GM18870 (cell line): ENCODE results near the gene INTS1.
A peak's percentile ranks its signal among the peaks of the same experiment; 100 is the strongest.

Experiments
- ATAC-seq: cut with Tn5 transposase; IDR thresholded peaks from one replicate; pipeline ENCODE4 v1.9.1; 2021; ENCODE audit warnings: moderate library complexity; ENCODE audit not compliant: unreplicated experiment

INTS1 gene, protein sequence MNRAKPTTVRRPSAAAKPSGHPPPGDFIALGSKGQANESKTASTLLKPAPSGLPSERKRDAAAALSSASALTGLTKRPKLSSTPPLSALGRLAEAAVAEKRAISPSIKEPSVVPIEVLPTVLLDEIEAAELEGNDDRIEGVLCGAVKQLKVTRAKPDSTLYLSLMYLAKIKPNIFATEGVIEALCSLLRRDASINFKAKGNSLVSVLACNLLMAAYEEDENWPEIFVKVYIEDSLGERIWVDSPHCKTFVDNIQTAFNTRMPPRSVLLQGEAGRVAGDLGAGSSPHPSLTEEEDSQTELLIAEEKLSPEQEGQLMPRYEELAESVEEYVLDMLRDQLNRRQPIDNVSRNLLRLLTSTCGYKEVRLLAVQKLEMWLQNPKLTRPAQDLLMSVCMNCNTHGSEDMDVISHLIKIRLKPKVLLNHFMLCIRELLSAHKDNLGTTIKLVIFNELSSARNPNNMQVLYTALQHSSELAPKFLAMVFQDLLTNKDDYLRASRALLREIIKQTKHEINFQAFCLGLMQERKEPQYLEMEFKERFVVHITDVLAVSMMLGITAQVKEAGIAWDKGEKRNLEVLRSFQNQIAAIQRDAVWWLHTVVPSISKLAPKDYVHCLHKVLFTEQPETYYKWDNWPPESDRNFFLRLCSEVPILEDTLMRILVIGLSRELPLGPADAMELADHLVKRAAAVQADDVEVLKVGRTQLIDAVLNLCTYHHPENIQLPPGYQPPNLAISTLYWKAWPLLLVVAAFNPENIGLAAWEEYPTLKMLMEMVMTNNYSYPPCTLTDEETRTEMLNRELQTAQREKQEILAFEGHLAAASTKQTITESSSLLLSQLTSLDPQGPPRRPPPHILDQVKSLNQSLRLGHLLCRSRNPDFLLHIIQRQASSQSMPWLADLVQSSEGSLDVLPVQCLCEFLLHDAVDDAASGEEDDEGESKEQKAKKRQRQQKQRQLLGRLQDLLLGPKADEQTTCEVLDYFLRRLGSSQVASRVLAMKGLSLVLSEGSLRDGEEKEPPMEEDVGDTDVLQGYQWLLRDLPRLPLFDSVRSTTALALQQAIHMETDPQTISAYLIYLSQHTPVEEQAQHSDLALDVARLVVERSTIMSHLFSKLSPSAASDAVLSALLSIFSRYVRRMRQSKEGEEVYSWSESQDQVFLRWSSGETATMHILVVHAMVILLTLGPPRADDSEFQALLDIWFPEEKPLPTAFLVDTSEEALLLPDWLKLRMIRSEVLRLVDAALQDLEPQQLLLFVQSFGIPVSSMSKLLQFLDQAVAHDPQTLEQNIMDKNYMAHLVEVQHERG (N-terminal part only)

DNA sequence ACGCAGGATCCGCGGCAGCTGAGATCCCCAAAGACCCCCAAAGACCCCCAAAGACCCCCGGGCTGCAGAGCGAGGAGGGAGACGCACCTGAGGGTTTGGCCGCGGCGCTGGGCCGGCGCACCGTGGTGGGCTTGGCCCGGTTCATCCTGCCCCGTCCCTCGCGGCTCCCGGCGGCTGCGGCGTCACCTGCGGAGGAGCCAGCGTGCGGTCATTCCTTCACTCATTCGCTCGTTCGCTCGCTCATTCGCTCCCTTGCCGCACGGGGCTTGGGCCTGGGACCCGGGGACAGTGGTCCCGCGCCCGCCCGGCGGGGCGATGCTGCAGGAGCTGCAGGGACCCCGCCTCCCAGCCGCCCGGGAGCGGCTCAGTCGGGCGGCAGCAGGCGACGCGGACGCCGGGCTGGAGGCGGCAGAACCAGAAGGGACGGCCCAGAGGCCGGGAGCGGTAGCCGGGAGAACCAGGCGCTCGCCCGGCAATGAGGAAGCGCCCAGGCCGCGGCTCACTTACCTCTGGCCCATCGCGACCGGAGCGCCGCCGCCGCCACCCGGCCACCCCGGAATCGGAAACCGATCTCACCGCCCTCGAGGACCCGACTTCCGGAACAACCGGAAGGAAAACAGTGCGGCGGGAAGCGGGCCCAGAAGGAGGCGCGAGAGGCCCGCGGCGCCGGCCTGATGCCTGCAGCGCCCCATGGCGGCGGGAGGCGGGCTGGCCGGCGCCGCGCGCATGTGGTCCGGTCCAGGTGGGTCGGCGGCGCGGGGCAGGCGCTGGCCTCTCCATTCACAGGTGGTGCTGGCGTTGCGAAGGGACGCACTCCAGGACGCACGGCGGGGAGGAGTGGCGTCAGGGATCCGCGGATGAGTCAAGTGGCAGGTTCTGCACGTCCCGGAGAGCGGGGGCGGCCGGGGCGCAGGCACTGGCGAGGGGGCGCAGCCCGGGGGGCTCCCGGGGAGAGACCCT lies at the start of gene INTS1:
INTS1 (minus strand) TSS at position 574 of the 960 bp plus-strand sequence; CDS start at position 145, 429 bp downstream.
- peak; percentile 45 for ATAC-seq

DNA sequence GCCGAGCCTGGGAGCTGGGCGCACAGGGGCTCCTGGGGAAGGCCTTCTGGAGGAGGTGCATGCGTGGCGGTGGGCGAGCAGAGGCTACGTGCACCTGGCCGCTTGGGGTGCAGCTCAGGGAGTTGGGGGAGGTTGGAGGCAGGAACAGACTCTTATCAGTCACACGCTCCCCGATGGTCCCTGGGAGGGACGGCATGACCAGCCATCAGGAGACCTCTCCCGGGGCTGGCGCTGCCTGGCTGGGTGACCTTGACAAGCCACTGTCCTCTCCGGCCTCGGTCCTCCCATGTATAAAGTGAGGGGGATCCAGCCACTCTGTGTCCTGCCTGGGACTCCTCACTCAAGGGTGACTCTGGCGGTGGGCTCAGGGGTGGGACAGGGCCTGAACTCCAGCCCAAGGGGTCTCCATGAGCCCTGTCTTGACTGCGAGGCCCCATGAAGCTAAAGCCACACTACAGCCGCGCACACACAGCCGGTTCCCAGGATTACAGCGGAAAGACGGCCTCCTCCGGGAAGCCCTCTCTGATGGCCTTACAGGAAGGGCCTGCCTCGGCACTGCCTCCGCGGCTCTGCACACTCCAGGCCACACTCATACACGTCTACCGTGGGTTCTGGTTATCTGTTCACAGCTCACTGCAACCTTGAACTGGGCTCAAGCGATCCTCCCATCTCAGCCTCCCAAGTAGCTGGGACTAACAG lies 49.5 kb upstream of the INTS1 start:
- ATAC-seq: no peak

GRCh38 chr7:1552200-1552599 lies 48.0 kb upstream of the INTS1 start:
- no peak for ATAC-seq

DNA sequence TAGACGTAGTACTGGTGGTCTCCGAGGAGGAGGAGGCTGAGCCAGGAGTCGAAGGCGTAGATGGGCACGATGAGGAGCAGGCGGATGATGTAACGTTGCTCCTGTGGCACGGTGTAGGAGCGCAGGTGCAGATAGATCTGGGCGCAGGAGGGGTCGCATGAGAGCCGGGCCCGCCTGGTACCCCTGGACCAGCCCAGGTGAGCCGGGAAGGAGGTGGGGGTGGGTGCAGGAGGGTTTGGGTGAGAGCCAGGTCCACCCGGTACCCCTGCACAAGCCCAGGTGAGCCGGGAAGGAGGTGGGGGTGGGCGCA lies 46.6 kb upstream of the INTS1 start:
- no peak for ATAC-seq

DNA sequence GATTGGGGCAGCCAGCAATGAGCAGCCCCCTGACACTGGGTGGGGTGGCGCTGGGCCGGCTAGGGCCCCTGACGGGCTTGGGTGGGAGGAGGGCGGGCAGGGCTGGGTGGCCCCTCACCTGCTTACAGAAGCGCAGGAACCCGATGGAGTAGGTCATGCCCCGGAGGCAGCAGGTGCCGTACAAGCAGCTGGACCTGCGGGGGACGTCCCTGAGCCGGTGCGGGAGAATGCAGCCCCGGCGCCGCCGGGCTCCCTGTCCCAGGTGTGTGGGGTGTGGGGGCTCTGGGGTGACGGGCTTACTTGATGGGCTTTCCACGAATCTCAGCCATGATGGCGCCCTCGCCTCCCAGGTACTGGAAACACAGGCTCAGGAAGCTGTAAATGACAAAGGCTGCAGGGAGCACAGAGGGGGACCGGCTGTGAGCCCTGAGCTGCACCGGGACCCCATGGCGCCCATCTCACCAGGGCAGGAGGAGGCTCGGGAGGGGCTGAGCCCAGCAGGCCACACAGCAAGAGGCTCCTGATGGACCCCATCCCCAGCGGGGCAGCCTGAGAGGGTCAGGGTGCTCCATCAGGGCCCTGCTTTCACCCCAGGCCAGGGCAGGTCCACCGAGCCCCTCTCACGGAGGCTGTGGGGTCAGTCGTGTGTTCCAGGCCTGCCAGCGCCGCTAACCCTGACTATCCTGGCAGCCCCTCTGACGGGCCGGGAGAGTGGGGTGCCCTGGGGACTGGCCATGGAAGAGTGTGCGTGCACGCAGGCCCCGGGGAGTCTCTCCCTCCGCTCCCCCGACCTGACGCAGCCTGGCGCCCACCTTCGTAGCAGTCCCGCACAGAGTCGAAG lies 46.0 kb upstream of the INTS1 start:
- no peak for ATAC-seq

DNA sequence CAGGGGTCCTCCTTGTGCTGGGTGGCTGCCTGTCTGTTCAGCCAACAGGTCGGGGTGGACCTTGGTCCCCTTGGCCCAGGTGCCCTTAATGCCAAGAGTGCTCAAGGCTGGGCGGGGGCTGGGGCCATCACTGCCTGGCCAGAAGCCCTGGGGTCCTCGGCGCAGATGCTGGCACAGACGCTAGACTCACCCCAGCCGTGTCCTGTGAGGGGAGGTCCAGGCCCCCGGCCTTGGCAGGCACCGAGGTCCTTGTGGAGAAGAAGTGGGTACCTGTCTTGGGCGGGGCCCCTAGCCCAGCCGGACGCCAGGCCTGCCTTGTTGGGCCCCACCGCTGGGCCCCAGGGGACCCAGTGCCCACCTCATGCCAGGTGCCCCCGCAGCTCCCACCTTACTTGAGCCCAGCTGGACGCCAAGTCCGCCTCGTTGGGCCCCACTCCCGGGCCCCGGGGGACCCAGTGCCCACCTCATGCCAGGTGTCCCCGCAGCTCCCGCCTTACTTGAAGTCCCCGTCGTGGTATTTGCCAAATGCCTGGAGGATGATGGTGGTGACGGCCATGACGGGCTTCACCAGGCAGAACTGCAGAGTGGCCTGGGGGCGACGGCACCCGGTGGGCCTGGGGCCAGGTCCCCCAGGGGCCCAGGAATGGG lies 45.3 kb upstream of the INTS1 start:
- no peak for ATAC-seq

- no peak for ATAC-seq
These were observed 44.8 kb upstream of the INTS1 start for GRCh38 chr7:1548944-1549343.

DNA sequence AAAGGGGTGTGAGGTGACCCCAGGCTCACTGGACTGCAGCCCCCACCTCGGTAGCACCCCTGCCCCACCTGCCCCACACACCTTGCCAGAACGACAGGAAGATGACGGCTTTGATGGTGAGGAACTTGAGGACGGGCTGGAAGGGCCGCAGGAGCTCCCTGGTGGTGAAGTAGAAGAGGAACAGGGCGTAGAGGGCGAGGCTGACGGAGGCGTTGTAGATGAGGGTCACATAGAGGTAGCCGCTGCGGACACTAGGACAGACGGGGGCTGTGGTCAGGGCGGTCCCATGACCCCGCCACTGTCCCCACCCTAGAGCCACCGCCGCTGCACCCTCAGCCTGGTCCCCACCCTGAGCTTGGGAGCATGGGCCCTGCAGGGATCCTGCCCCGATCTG lies 44.2 kb upstream of the INTS1 start:
- ATAC-seq: no peak

GRCh38 chr7:1547777-1548437 lies 43.7 kb upstream of the INTS1 start:
- no peak for ATAC-seq

- ATAC-seq: no peak
These were observed 43.0 kb upstream of the INTS1 start for GRCh38 chr7:1546909-1547776.

DNA sequence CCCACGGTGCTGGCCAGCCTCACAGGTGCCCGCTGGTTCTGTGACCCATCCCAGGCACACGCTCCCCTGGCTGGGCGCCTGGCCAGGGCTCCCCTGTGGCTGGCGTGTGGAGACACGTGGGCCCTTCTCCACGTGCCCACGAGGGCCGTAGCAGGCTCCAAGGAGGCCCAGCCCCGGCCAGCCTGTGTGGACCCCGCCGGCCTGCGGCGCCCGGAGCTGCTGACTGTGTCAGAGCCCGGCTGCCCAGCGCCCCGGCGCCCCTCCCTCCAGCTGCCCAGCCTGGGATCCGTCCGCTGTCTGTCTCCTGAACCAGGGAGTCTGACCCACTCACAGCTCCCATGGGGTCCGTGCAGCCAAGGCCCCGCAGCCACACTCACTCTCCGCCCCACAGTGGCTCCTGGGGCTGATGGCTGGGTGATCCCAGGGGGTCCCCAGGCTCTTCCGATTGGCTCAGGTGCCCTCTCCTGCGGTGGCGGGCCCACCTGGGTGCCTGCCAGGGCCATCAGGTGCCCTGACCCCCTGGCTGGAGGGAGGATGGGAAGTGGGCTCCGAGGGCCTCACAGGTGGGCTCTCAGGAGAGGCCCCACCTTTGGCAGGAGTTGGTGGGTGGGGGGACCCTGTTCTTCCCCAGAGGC lies 42.2 kb upstream of the INTS1 start:
- ATAC-seq: no peak

GRCh38 chr7:1545417-1546246 lies 41.4 kb upstream of the INTS1 start:
- no peak for ATAC-seq

- no peak for ATAC-seq
These were observed 40.8 kb upstream of the INTS1 start for GRCh38 chr7:1544896-1545416.

DNA sequence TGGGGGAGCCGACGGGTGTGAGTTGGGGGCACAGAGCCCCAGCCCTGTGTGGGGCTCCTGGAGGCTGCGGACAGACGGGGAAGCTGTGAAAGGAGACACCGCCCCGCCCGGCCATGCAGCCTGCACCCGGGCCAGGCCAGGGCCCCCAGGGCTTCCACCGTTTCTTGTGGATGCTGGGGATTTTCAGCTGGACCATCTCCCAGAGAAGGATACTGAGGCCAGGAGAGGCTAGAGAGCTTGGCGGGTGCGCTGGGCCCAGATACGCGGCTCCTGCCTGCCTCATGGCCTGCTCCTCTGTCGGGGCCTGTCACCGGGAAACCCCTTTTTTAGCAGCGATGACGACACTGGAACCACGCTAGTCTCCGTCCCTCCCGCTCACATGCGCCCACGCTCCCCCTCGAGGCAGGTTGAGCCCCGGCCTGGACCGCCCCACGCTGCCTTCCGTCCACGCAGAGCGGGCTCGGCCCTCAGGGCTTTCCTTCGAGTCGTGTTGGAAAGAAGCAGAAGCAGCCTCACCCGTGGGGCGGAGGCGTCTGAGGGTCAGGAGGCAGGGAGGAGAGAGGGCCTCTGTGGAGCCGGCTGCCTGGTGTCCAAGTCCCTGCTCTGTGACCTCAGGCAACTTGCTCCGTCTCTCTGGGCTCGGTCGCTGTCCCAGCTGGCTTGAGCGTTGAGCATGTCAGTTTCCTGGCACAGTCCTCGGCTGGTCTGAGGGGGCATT lies 40.1 kb upstream of the INTS1 start:
- ATAC-seq: no peak

DNA sequence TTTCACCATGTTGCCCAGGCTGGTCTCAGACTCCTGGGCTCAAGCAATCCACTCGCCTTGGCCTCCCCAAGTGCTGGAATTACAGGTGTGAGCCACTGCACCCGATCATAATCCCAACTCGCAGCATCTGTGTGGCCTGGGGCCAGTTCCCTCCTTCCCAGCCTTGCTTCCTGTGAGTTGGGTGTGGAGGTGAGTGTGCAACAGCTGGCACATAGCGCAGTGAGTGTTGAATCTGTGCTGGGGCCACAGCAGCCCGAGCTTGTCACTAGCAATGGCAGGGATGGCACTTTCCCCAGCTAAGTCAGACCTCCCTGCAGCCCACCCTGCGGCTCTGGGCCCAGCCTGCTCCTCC lies 39.6 kb upstream of the INTS1 start:
- no peak for ATAC-seq
